C4-2B (cell line): Measurements from ENCODE around the gene COL6A1.

Experiments
- CTCF ChIP-seq: fragments of 450-650 bp; conservative IDR thresholded peaks from 2 replicates; pipeline ENCODE4 v1.5.1; 2017; ENCODE audit warnings: mild to moderate bottlenecking
- ZFX ChIP-seq: fragments of 450-650 bp; IDR thresholded peaks from 2 replicates; pipeline ENCODE4 v1.6.1; 2017

GRCh38 chr21:46032100-46032499 is 50.5 kb downstream of the COL6A1 start:
- TF ChIP-seq CTCF (no peak), ZFX (no peak)
